PC-9 (cell line): ENCODE measurements around the gene TMEM242. TPM values are rescaled to one million over a fixed set of nuclear protein-coding genes. Genes with fewer than 3 reads are reported as not detected.

Experiments used
- BruUV-seq: library from RNA; stranded (reverse); fragments of 400-500 nt; replicated peaks from 2 replicates; lab custom pipeline; 2021; lab: Mats Ljungman, UMichigan
- CTCF ChIA-PET: fragments of 300-600 bp; sonication (Branson Sonifier 250); formaldehyde crosslinking; loops from one replicate; lab custom pipeline; 2022; ENCODE audit warnings: antibody characterized with exemption; lab: Charles Lee
- POLR2A ChIA-PET: fragments of 300-600 bp; sonication (Branson Sonifier 250); formaldehyde crosslinking; loops from one replicate; lab custom pipeline; 2022; ENCODE audit warnings: antibody characterized with exemption; ENCODE audit not compliant: unreplicated experiment; lab: Charles Lee
- DNase-seq, 2 experiments: peaks; one replicate each; pipeline versions ENCODE4 v3.0.0 to v3.0.0-alpha.2; 2015 to 2022; ENCODE audit warnings: mixed read lengths in 1 of 2
- H2AFZ ChIP-seq: fragments of 200-600 bp; sonication (generic); 2 replicates; pipeline ENCODE4 v1.8.1; 2017; ENCODE audit warnings: antibody characterized with exemption
- H3F3A ChIP-seq: fragments of 200-600 bp; sonication (generic); 2 replicates; pipeline ENCODE4 v1.8.1; 2017; ENCODE audit warnings: antibody characterized with exemption, mild to moderate bottlenecking, low read depth; ENCODE audit not compliant: insufficient read depth
- H3K27ac ChIP-seq: fragments of 200-600 bp; sonication (generic); 2 replicates; pipeline ENCODE4 v1.6.1; 2016; ENCODE audit warnings: mixed run types
- H3K27me3 ChIP-seq: fragments of 200-600 bp; sonication (generic); 2 replicates; pipeline ENCODE4 v1.6.1; 2016; ENCODE audit warnings: low read depth, mixed run types; ENCODE audit not compliant: insufficient read depth
- H3K36me3 ChIP-seq: fragments of 200-600 bp; sonication (generic); 2 replicates; pipeline ENCODE4 v1.6.1; 2016; ENCODE audit warnings: low read depth, mixed run types
- H3K4me1 ChIP-seq: fragments of 200-600 bp; sonication (generic); replicated peaks from 2 replicates; pipeline ENCODE4 v1.6.1; 2016; ENCODE audit warnings: mixed run types; ENCODE audit not compliant: insufficient read depth
- H3K4me2 ChIP-seq: fragments of 200-600 bp; sonication (generic); 2 replicates; pipeline ENCODE4 v1.6.1; 2017; ENCODE audit warnings: mixed run types
- H3K4me3 ChIP-seq: fragments of 200-600 bp; sonication (generic); 2 replicates; pipeline ENCODE4 v1.6.1; 2016; ENCODE audit warnings: mixed run types
- H3K79me2 ChIP-seq: fragments of 200-600 bp; sonication (generic); 2 replicates; pipeline ENCODE4 v1.6.1; 2017; ENCODE audit warnings: low read depth, mixed run types
- H3K9me2 ChIP-seq: fragments of 200-600 bp; sonication (generic); 2 replicates; pipeline ENCODE4 v1.8.1; 2017; ENCODE audit warnings: mild to moderate bottlenecking; ENCODE audit not compliant: insufficient read depth
- H3K9me3 ChIP-seq: fragments of 200-600 bp; sonication (generic); 2 replicates; pipeline ENCODE4 v1.8.1; 2016; ENCODE audit warnings: low read depth; ENCODE audit not compliant: insufficient read depth
- H4K20me1 ChIP-seq: fragments of 200-600 bp; sonication (generic); 2 replicates; pipeline ENCODE4 v1.8.1; 2017; ENCODE audit not compliant: insufficient read depth
- CTCF ChIP-seq: fragments of 200-600 bp; sonication (generic); conservative IDR thresholded peaks from 2 replicates; pipeline ENCODE4 v1.6.1; 2017; ENCODE audit warnings: mixed run types, antibody characterized with exemption, mild to moderate bottlenecking, moderate library complexity
- EZH2 ChIP-seq: fragments of 200-600 bp; sonication (generic); IDR thresholded peaks from 2 replicates; pipeline ENCODE4 v1.8.0; 2017; ENCODE audit warnings: antibody characterized with exemption, low read depth
- intact Hi-C: fragments of 100-400 bp; cut with micrococcal nuclease; formaldehyde crosslinking; loops from one replicate; pipeline ENCODE4 v1.10.0; 2022; ENCODE audit not compliant: unreplicated experiment
- total RNA-seq: library from RNA; stranded (reverse); gene quantifications from 2 replicates; pipeline ENCODE4 v1.2.3, GENCODE V29; 2021

Gene TMEM242
- total RNA-seq, 1 experiment from 2014 or later, result 8.1 TPM

GRCh38 chr6:157328108-157328692 lies 4.9 kb upstream of the TMEM242 start:
- Histone ChIP-seq H3K9me2 (no peaks in the 10 kb centered on the region), H3K27me3 (no peaks in the 10 kb centered on the region), H3K36me3 (no peaks in the 10 kb centered on the region), H3K79me2 (no peaks in the 10 kb centered on the region), H3K9me3 (no peaks in the 10 kb centered on the region), H3K4me2 (no peak overlapping the region), H3K27ac (0 out of 2 replicates have a peak overlapping the region, but pooled peaks have one; percentile 20), H2AFZ (no peak overlapping the region), H4K20me1 (no peaks in the 10 kb centered on the region), H3K4me1 (peaks cover 37% of the 10 kb centered on the region), H3K4me3 (no peak overlapping the region), H3F3A (peaks cover 16% of the 10 kb centered on the region; the same call in 1 of the 2 replicates)
- ChIA-PET POLR2A (interaction anchor here (0.7 kb wide), 1 partner anchor 1244 kb away, joined by 5 read pairs; no protein-coding TSS in a partner anchor), CTCF (no interaction called here)
- DNase-seq, result no peak
- TF ChIP-seq CTCF (no peak), EZH2 (no peak)
- BruUV-seq, result no TSS peak
- intact Hi-C loops, result loop anchor here (10.0 kb wide), 1 partner anchor 437 kb away; no protein-coding TSS in a partner anchor

- no peaks in the 10 kb centered on the region for H3K27me3 ChIP-seq
- no peak for DNase-seq
- peaks cover 45% of the 10 kb centered on the region for H3K4me1 ChIP-seq
- intact Hi-C loops, result loop anchor here (10.0 kb wide), 1 partner anchor 438 kb away; no protein-coding TSS in a partner anchor
- peaks cover 16% of the 10 kb centered on the region; the same call in 1 of the 2 replicates for H3F3A ChIP-seq
- H3K79me2 ChIP-seq, result peaks cover 10% of the 10 kb centered on the region
- H3K9me3 ChIP-seq, result no peaks in the 10 kb centered on the region
- no peak overlapping the region for H3K27ac ChIP-seq
- ChIA-PET POLR2A (no interaction called here), CTCF (no interaction called here)
- H3K4me2 ChIP-seq, result no peak overlapping the region
- TF ChIP-seq CTCF, result no peak
- no peaks in the 10 kb centered on the region for H4K20me1 ChIP-seq
- H3K36me3 ChIP-seq, result no peaks in the 10 kb centered on the region
- no peak overlapping the region for H2AFZ ChIP-seq
- H3K9me2 ChIP-seq, result no peaks in the 10 kb centered on the region
- no peak overlapping the region for H3K4me3 ChIP-seq
- no TSS peak for BruUV-seq
These were observed 3.7 kb upstream of the TMEM242 start for GRCh38 chr6:157326979-157327378.

- no peak for DNase-seq
- Histone ChIP-seq H3K9me2 (no peaks in the 10 kb centered on the region), H2AFZ (no peak overlapping the region), H3K4me2 (no peak overlapping the region), H4K20me1 (no peaks in the 10 kb centered on the region), H3K9me3 (no peaks in the 10 kb centered on the region), H3K79me2 (peaks cover 17% of the 10 kb centered on the region), H3K27ac (no peak overlapping the region), H3F3A (peaks cover 11% of the 10 kb centered on the region; the same call in 1 of the 2 replicates), H3K27me3 (no peaks in the 10 kb centered on the region), H3K36me3 (peaks cover 5% of the 10 kb centered on the region), H3K4me3 (no peak overlapping the region), H3K4me1 (peaks cover 41% of the 10 kb centered on the region)
- intact Hi-C loops, result loop anchor here (10.0 kb wide), 1 partner anchor 440 kb away; no protein-coding TSS in a partner anchor
- POLR2A ChIA-PET, result interaction anchor here (0.8 kb wide), 1 partner anchor 396 kb away, joined by 19 read pairs; no protein-coding TSS in a partner anchor
- no TSS peak for BruUV-seq
- no peak for TF ChIP-seq EZH2
- TF ChIP-seq CTCF, result no peak
- CTCF ChIA-PET, result interaction anchor here (0.5 to 2.3 kb wide), 2 partner anchors 10 to 434 kb away, joined by 12 to 16 read pairs; no protein-coding TSS in a partner anchor
These were observed 1.9 kb upstream of the TMEM242 start for GRCh38 chr6:157325069-157325805.
